GM12891 (cell line): Measurements from ENCODE around the gene ZBTB21.

Experiments
- PAX5 ChIP-seq: IDR thresholded peaks from 2 replicates; pipeline ENCODE4 v1.6.1; 2011; ENCODE audit warnings: low read length, moderate library complexity, mild to moderate bottlenecking; ENCODE audit not compliant: insufficient read depth, severe bottlenecking
- POLR2A ChIP-seq: IDR thresholded peaks from 2 replicates; pipeline ENCODE4 v1.6.1; 2011; ENCODE audit warnings: low read depth, low read length, control low read depth
- POLR2AphosphoS5 ChIP-seq: IDR thresholded peaks from 2 replicates; pipeline ENCODE4 v1.6.1; 2011; ENCODE audit warnings: low read depth, low read length, control low read depth
- TAF1 ChIP-seq: IDR thresholded peaks from 2 replicates; pipeline ENCODE4 v1.6.1; 2011; ENCODE audit warnings: low read depth, low read length, control low read depth

- TF ChIP-seq POLR2AphosphoS5 (no peak), POLR2A (no peak), TAF1 (no peak), PAX5 (no peak)
Observed at GRCh38 chr21:42041246-42041645, 31.1 kb upstream of the ZBTB21 start.
